HepG2 (cell line): ENCODE data around the gene ELP1. TPM values are rescaled to one million over a fixed set of nuclear protein-coding genes. Genes with fewer than 3 reads are reported as not detected.

ENCODE experiments used
- ARNT2 ChIP-seq: sonication (generic); formaldehyde crosslinking; IDR thresholded peaks from 2 replicates; pipeline ENCODE4 v1.8.0; 2022; ENCODE audit warnings: mild to moderate bottlenecking, low read depth, missing genetic modification reagents, moderate library complexity
- ELF1 ChIP-seq: sonication (generic); formaldehyde crosslinking; IDR thresholded peaks from 2 replicates; pipeline ENCODE4 v1.4.0; 2020; ENCODE audit warnings: missing genetic modification reagents
- GATA4 ChIP-seq: sonication (generic); IDR thresholded peaks from 2 replicates; pipeline ENCODE4 v1.6.1; 2016; ENCODE audit warnings: antibody characterized with exemption, low read depth, borderline replicate concordance
- GZF1 ChIP-seq: sonication (generic); formaldehyde crosslinking; IDR thresholded peaks from 2 replicates; pipeline ENCODE4 v1.5.1; 2020; ENCODE audit warnings: mild to moderate bottlenecking, missing genetic modification reagents
- HMG20A ChIP-seq: IDR thresholded peaks from 2 replicates; pipeline ENCODE4 v1.6.1; 2016; ENCODE audit warnings: borderline replicate concordance
- JUNB ChIP-seq: sonication (generic); formaldehyde crosslinking; IDR thresholded peaks from 2 replicates; pipeline ENCODE4 v1.8.0; 2022; ENCODE audit warnings: missing genetic modification reagents, mild to moderate bottlenecking, borderline replicate concordance
- KLF11 ChIP-seq: IDR thresholded peaks from 2 replicates; pipeline ENCODE4 v1.6.1; 2016; ENCODE audit warnings: missing compliant biosample characterization
- MEIS2 ChIP-seq: sonication (generic); formaldehyde crosslinking; IDR thresholded peaks from 2 replicates; pipeline ENCODE4 v1.9.0; 2021; ENCODE audit warnings: mild to moderate bottlenecking, missing genetic modification reagents
- NCOA5 ChIP-seq: sonication (generic); formaldehyde crosslinking; IDR thresholded peaks from 2 replicates; pipeline ENCODE4 v1.4.0; 2020; ENCODE audit warnings: missing genetic modification reagents
- NFKB2 ChIP-seq: sonication (generic); formaldehyde crosslinking; IDR thresholded peaks from 2 replicates; pipeline ENCODE4 v1.4.0; 2020; ENCODE audit warnings: missing genetic modification reagents, borderline replicate concordance
- POLR2A ChIP-seq, 2 experiments: IDR thresholded peaks; 2 replicates each; pipeline ENCODE4 v1.6.1; 2011; ENCODE audit warnings: low read depth in 2 of 2, low read length in 2 of 2, mild to moderate bottlenecking in 1 of 2, moderate library complexity in 1 of 2; ENCODE audit not compliant: insufficient read depth in 1 of 2
- SAFB2 ChIP-seq: sonication (generic); formaldehyde crosslinking; IDR thresholded peaks from 2 replicates; pipeline ENCODE4 v1.5.1; 2020; ENCODE audit warnings: missing genetic modification reagents, low read depth, mild to moderate bottlenecking, borderline replicate concordance
- SALL2 ChIP-seq: sonication (generic); formaldehyde crosslinking; IDR thresholded peaks from 2 replicates; pipeline ENCODE4 v1.8.1; 2023; ENCODE audit warnings: mild to moderate bottlenecking, missing genetic modification reagents, inconsistent platforms
- SMAD9 ChIP-seq: sonication (generic); formaldehyde crosslinking; IDR thresholded peaks from 2 replicates; pipeline ENCODE4 v1.5.1; 2020; ENCODE audit warnings: mild to moderate bottlenecking, missing genetic modification reagents
- SOX13 ChIP-seq, 3 experiments: fragments of 450-650 bp in 1 of 3; sonication (generic) in 1 of 3; formaldehyde crosslinking in 1 of 3; IDR thresholded peaks in 2 of 3; conservative IDR thresholded peaks in 1 of 3; 2 replicates each; pipeline versions ENCODE4 v1.5.0 to v1.6.1; 2016 to 2020; ENCODE audit warnings: antibody characterized with exemption in 1 of 3, mild to moderate bottlenecking in 1 of 3, missing compliant biosample characterization in 1 of 3, missing genetic modification reagents in 1 of 3, moderate library complexity in 1 of 3
- ZFP36 ChIP-seq: fragments of 150-350 bp; IDR thresholded peaks from 2 replicates; pipeline ENCODE4 v1.6.1; 2018; ENCODE audit warnings: borderline replicate concordance, low read length, low read depth; ENCODE audit not compliant: partially characterized antibody
- ZNF34 ChIP-seq: sonication (generic); formaldehyde crosslinking; IDR thresholded peaks from 2 replicates; pipeline ENCODE4 v1.4.0; 2020; ENCODE audit warnings: mild to moderate bottlenecking, missing genetic modification reagents, borderline replicate concordance
- ZNF354B ChIP-seq: sonication (generic); formaldehyde crosslinking; IDR thresholded peaks from 2 replicates; pipeline ENCODE4 v1.8.0; 2022; ENCODE audit warnings: mild to moderate bottlenecking, missing genetic modification reagents
- ZNF431 ChIP-seq: sonication (generic); formaldehyde crosslinking; IDR thresholded peaks from 2 replicates; pipeline ENCODE4 v1.9.0; 2022; ENCODE audit warnings: missing genetic modification reagents, low read depth, mild to moderate bottlenecking, borderline replicate concordance
- ZNF432 ChIP-seq: sonication (generic); formaldehyde crosslinking; IDR thresholded peaks from 2 replicates; pipeline ENCODE4 v1.5.0; 2020; ENCODE audit warnings: missing genetic modification reagents, mild to moderate bottlenecking, borderline replicate concordance
- ZNF468 ChIP-seq: sonication (generic); formaldehyde crosslinking; IDR thresholded peaks from 2 replicates; pipeline ENCODE4 v1.8.0; 2022; ENCODE audit warnings: mild to moderate bottlenecking, moderate library complexity, missing genetic modification reagents
- ZNF597 ChIP-seq: sonication (generic); formaldehyde crosslinking; IDR thresholded peaks from 2 replicates; pipeline ENCODE4 v1.5.0; 2020; ENCODE audit warnings: missing genetic modification reagents
- ZNF598 ChIP-seq: sonication (generic); formaldehyde crosslinking; IDR thresholded peaks from 2 replicates; pipeline ENCODE4 v1.5.1; 2020; ENCODE audit warnings: mild to moderate bottlenecking, missing genetic modification reagents, borderline replicate concordance
- ZNF7 ChIP-seq: IDR thresholded peaks from 2 replicates; pipeline ENCODE4 v1.6.1; 2016; ENCODE audit warnings: missing biosample characterization, missing genetic modification reagents
- ZNF749 ChIP-seq: sonication (generic); formaldehyde crosslinking; IDR thresholded peaks from 2 replicates; pipeline ENCODE4 v1.8.0; 2022; ENCODE audit warnings: mild to moderate bottlenecking, missing genetic modification reagents, moderate library complexity, borderline replicate concordance
- ZNF776 ChIP-seq: sonication (generic); formaldehyde crosslinking; IDR thresholded peaks from 2 replicates; pipeline ENCODE4 v1.4.0; 2020; ENCODE audit warnings: mild to moderate bottlenecking, missing genetic modification reagents
- ZNF850 ChIP-seq: sonication (generic); formaldehyde crosslinking; conservative IDR thresholded peaks from 2 replicates; pipeline ENCODE4 v1.9.0; 2021; ENCODE audit warnings: mild to moderate bottlenecking, missing genetic modification reagents
- ZNF878 ChIP-seq: sonication (generic); formaldehyde crosslinking; IDR thresholded peaks from 2 replicates; pipeline ENCODE4 v1.8.1; 2023; ENCODE audit warnings: mild to moderate bottlenecking, missing genetic modification reagents, moderate library complexity
- polyA plus RNA-seq, 8 experiments: library from polyadenylated mRNA; depleted of rRNA in 3 of 8; stranded (reverse) in 7 of 8; unstranded in 1 of 8; fragments of >200 nt; fragmentation: Illumina TruSeq in 4 of 8; extraction: Trizol in 4 of 8; gene quantifications; 2 replicates each; pipeline versions ENCODE4 v1.2.1 to v1.2.3, GENCODE V29; 2011 to 2016; ENCODE audit warnings: low read depth in 4 of 8, missing spikeins in 1 of 8, mixed read lengths in 1 of 8; ENCODE audit not compliant: insufficient read depth in 1 of 8
- total RNA-seq, 5 experiments: library from RNA; depleted of rRNA; stranded (reverse); fragments of >200 nt; fragmentation: Illumina TruSeq; extraction: Trizol; gene quantifications; 2 replicates each; pipeline ENCODE4 v1.2.3, GENCODE V29; 2016; ENCODE audit warnings: low read depth in 1 of 5
- TF ChIP-seq, protein P1 (sequence below): IDR thresholded peaks from 2 replicates; pipeline ENCODE4 v1.6.1; 2016; ENCODE audit warnings: missing compliant biosample characterization, missing genetic modification reagents, borderline replicate concordance

The ELP1 gene
- total and polyA plus RNA-seq, 2 of the 13 experiments (the other 11 are each of a cell fraction or from before 2014, with no cell fraction given) = 157 to 275 TPM

GRCh38 chr9:108933718-108934322 lies at the start of gene ELP1 (continued):
- TF ChIP-seq GATA4 = no peak
- peak; percentile 54; the same call in 1 of the 2 replicates for TF ChIP-seq ZNF598
- TF ChIP-seq ZNF468 = no peak
- no peak; the same call in 1 of the 2 replicates for TF ChIP-seq ZNF878 (CRISPR knock-in tag)
- TF ChIP-seq ARNT2 (CRISPR knock-in tag) = peak; percentile 38; the same call in 1 of the 2 replicates
- TF ChIP-seq ZNF432 (CRISPR knock-in tag) = no peak
- no peak for TF ChIP-seq ZNF354B (CRISPR knock-in tag)
- peak; percentile 8; the same call in 1 of the 2 replicates for TF ChIP-seq ZNF431
- TF ChIP-seq ZNF7 (CRISPR knock-in tag) = no peak
- TF ChIP-seq ZNF850 = no peak
- no peak for TF ChIP-seq ZNF34 (CRISPR knock-in tag)
- peak; percentile 69 for TF ChIP-seq SAFB2 (CRISPR knock-in tag)
- peak; percentile 65; the same call in 1 of the 2 replicates for TF ChIP-seq MEIS2
- TF ChIP-seq NCOA5 = no peak
- 0 out of 2 replicates have a peak, but pooled peaks have one; percentile 10 for TF ChIP-seq ZNF776 (CRISPR knock-in tag)
- TF ChIP-seq KLF11 (CRISPR knock-in tag) = 0 out of 2 replicates have a peak, but pooled peaks have one; percentile 17
- TF ChIP-seq POLR2A (IDR thresholded peaks at IDR 0.05; ENCODE audit: insufficient read depth in 1 of 2, low read depth in 2 of 2, low read length in 2 of 2) = peak; percentile 46 to 74; a peak in 3 of 4 replicates
- peak; percentile 41; the same call in 1 of the 2 replicates for TF ChIP-seq SALL2 (CRISPR knock-in tag)
- TF ChIP-seq GZF1 = no peak
- TF ChIP-seq ELF1 (CRISPR knock-in tag) = peak; percentile 55
- TF ChIP-seq ZFP36 = no peak
- TF ChIP-seq, protein P1, sequence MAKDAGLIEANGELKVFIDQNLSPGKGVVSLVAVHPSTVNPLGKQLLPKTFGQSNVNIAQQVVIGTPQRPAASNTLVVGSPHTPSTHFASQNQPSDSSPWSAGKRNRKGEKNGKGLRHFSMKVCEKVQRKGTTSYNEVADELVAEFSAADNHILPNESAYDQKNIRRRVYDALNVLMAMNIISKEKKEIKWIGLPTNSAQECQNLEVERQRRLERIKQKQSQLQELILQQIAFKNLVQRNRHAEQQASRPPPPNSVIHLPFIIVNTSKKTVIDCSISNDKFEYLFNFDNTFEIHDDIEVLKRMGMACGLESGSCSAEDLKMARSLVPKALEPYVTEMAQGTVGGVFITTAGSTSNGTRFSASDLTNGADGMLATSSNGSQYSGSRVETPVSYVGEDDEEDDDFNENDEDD (CRISPR knock-in tag) = peak; percentile 81; the same call in 1 of the 2 replicates
- TF ChIP-seq NFKB2 (CRISPR knock-in tag) = peak; percentile 85; the same call in 1 of the 2 replicates
- TF ChIP-seq HMG20A (CRISPR knock-in tag) = no peak
- no peak for TF ChIP-seq JUNB (CRISPR knock-in tag)
- no peak for TF ChIP-seq ZNF749 (CRISPR knock-in tag)
- TF ChIP-seq SOX13 (IDR thresholded peaks at IDR 0.05) = no peak
- peak in 1 of 2 experiments; percentile 53; a peak in 2 of 4 replicates for TF ChIP-seq SOX13 (CRISPR knock-in tag; conservative IDR thresholded peaks at IDR 0.05 in 1 of 2, IDR thresholded peaks at IDR 0.05 in 1 of 2)
- TF ChIP-seq ZNF597 (CRISPR knock-in tag) = no peak
- TF ChIP-seq SMAD9 = no peak
